Chondrocyte (in vitro differentiated cells): ENCODE measurements around the gene FRG1. TPM values are rescaled to one million over a fixed set of nuclear protein-coding genes. Genes with fewer than 3 reads are reported as not detected.
"Not testable (repeated sequence)": the region's sequence is repeated elsewhere in the genome, so short reads cannot be mapped to it uniquely, and the experiment has no call there.

ENCODE experiments used
- DNase-seq: peaks from one replicate; pipeline ENCODE4 v3.0.0; 2021; ENCODE audit warnings: mixed read lengths, low spot score
- H3K27ac Mint-ChIP-seq: one replicate; pipeline ENCODE4 v1.8.0; 2021; ENCODE audit warnings: mild to moderate bottlenecking, moderate library complexity, mixed read lengths; ENCODE audit not compliant: unreplicated experiment
- H3K27me3 Mint-ChIP-seq: 2 replicates; pipeline ENCODE4 v1.8.0; 2021; ENCODE audit warnings: low read depth, mixed read lengths
- H3K36me3 Mint-ChIP-seq: 2 replicates; pipeline ENCODE4 v1.8.0; 2021; ENCODE audit warnings: low read depth, mixed read lengths
- H3K4me1 Mint-ChIP-seq: 2 replicates; pipeline ENCODE4 v1.8.0; 2021; ENCODE audit warnings: low read depth, mild to moderate bottlenecking, mixed read lengths
- H3K4me3 Mint-ChIP-seq: one replicate; pipeline ENCODE4 v1.8.0; 2021; ENCODE audit warnings: mild to moderate bottlenecking, moderate library complexity, mixed read lengths; ENCODE audit not compliant: unreplicated experiment
- H3K9me3 Mint-ChIP-seq: 2 replicates; pipeline ENCODE4 v1.8.0; 2021; ENCODE audit warnings: low read depth, mixed read lengths
- CTCF ChIP-seq: fragments of 200-600 bp; sonication (generic); IDR thresholded peaks from 2 replicates; pipeline ENCODE4 v1.5.0; 2021; ENCODE audit warnings: antibody characterized with exemption, mild to moderate bottlenecking, moderate library complexity
- total RNA-seq: library from RNA; stranded (reverse); gene quantifications from 3 replicates; pipeline ENCODE4 v1.2.1, GENCODE V29; 2021

FRG1 gene
- total RNA-seq, 1 donor from 2014 or later, result 29.7 TPM

- DNase-seq, result no peak
- Mint-ChIP-seq H3K9me3 (peaks cover 11% of the 10 kb centered on the region), H3K4me1 (no peaks in the 10 kb centered on the region), H3K27me3 (peaks cover 4% of the 10 kb centered on the region), H3K36me3 (no peaks in the 10 kb centered on the region), H3K4me3 (no peak overlapping the region), H3K27ac (no peak overlapping the region)
- TF ChIP-seq CTCF, result no peak
Measured at GRCh38 chr4:189973646-189974045, 33.0 kb downstream of the FRG1 start.

GRCh38 chr4:189974056-189974455 lies 33.4 kb downstream of the FRG1 start:
- Mint-ChIP-seq H3K27me3 (peaks cover 5% of the 10 kb centered on the region), H3K9me3 (peaks cover 11% of the 10 kb centered on the region), H3K36me3 (no peaks in the 10 kb centered on the region), H3K27ac (no peak overlapping the region), H3K4me1 (no peaks in the 10 kb centered on the region), H3K4me3 (no peak overlapping the region)
- no peak for DNase-seq
- peak; percentile 60 for TF ChIP-seq CTCF

- no peaks in the 10 kb centered on the region for H3K4me1 Mint-ChIP-seq
- peaks cover 2% of the 10 kb centered on the region for H3K27me3 Mint-ChIP-seq
- H3K27ac Mint-ChIP-seq, result no peak overlapping the region
- H3K9me3 Mint-ChIP-seq, result peaks cover 4% of the 10 kb centered on the region
- no peaks in the 10 kb centered on the region for H3K36me3 Mint-ChIP-seq
- TF ChIP-seq CTCF, result no peak
- peak; percentile 68 for DNase-seq
- H3K4me3 Mint-ChIP-seq, result no peak overlapping the region
Measured at GRCh38 chr4:189979196-189980047, 38.8 kb downstream of the FRG1 start.

GRCh38 chr4:189980292-189980691 lies 39.6 kb downstream of the FRG1 start:
- H3K27ac Mint-ChIP-seq, H3K4me1 Mint-ChIP-seq, H3K9me3 Mint-ChIP-seq, H3K36me3 Mint-ChIP-seq, H3K27me3 Mint-ChIP-seq, H3K4me3 Mint-ChIP-seq: not testable (repeated sequence)
- DNase-seq, result peak; percentile 59

- Mint-ChIP-seq H3K9me3 (peaks cover 4% of the 10 kb centered on the region), H3K36me3 (no peaks in the 10 kb centered on the region), H3K4me1 (no peaks in the 10 kb centered on the region), H3K27ac (no peak overlapping the region), H3K27me3 (peaks cover 2% of the 10 kb centered on the region), H3K4me3 (no peak overlapping the region)
- no peak for TF ChIP-seq CTCF
- DNase-seq, result peak; percentile 61
Measured at GRCh38 chr4:189981970-189982369, 41.3 kb downstream of the FRG1 start.

GRCh38 chr4:189983916-189984526 lies 43.3 kb downstream of the FRG1 start:
- not testable (repeated sequence) for H3K36me3 Mint-ChIP-seq, H3K27ac Mint-ChIP-seq, H3K9me3 Mint-ChIP-seq, H3K27me3 Mint-ChIP-seq, H3K4me3 Mint-ChIP-seq, H3K4me1 Mint-ChIP-seq
- DNase-seq, result peak; percentile 76

- not testable (repeated sequence) for H3K4me3 Mint-ChIP-seq, H3K27me3 Mint-ChIP-seq, H3K9me3 Mint-ChIP-seq, H3K27ac Mint-ChIP-seq, H3K36me3 Mint-ChIP-seq, H3K4me1 Mint-ChIP-seq
- peak; percentile 52 for DNase-seq
Measured at GRCh38 chr4:189984661-189985060, 44.0 kb downstream of the FRG1 start.

- not testable (repeated sequence) for DNase-seq, H3K27ac Mint-ChIP-seq, H3K27me3 Mint-ChIP-seq, H3K9me3 Mint-ChIP-seq, H3K4me1 Mint-ChIP-seq, H3K36me3 Mint-ChIP-seq, H3K4me3 Mint-ChIP-seq
Measured at GRCh38 chr4:189985651-189986243, 45.1 kb downstream of the FRG1 start.
